Epithelial cell of prostate (primary cell): ENCODE results near the gene NFIC.

Experiments
- DNase-seq: peaks from one replicate; pipeline ENCODE4 v3.0.0-alpha.2; 2011; ENCODE audit warnings: low read depth, low spot score
- H3K27ac ChIP-seq: fragments of 450-650 bp; 2 replicates; pipeline ENCODE4 v1.5.1; 2017; ENCODE audit warnings: mild to moderate bottlenecking

The NFIC gene

GRCh38 chr19:3516675-3517207, 150.4 kb downstream of the NFIC start:
- H3K27ac ChIP-seq = no peak overlapping the region
- DNase-seq = no peak

- H3K27ac ChIP-seq = no peak overlapping the region
- no peak for DNase-seq
Measured at GRCh38 chr19:3517638-3518037, 151.3 kb downstream of the NFIC start.

GRCh38 chr19:3518255-3518654, 151.9 kb downstream of the NFIC start:
- no peak for DNase-seq
- no peak overlapping the region for H3K27ac ChIP-seq

- no peak overlapping the region for H3K27ac ChIP-seq
- DNase-seq = no peak
Measured at GRCh38 chr19:3518659-3519058, 152.3 kb downstream of the NFIC start.
